ENCODE results near the gene IARS1. TPM values are rescaled to one million over a fixed set of nuclear protein-coding genes. Genes with fewer than 3 reads are reported as not detected.

Gene IARS1
- polyA plus RNA-seq, 1 of the 3 experiments (the other 2 are of a cell fraction) = 30.4 TPM

DNA sequence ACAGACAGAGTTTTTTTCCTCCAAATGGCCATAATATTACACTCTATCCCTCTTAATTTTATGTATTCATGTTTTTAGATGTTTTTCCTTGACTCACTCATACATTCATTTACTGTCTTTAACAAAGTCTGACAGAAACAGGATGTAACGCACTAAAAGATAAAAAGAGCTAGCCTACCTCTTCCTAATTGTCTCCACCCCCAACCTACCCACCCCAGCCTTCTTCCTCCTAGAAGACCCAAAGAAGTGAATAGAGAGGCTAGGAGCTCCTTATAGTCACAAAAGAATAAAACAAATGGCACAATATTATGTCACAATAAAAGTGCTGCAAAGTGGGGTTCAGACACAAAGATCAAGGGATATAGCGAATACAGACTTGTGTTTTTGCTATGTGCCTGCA is 30.9 kb upstream of the IARS1 start:
- no peaks in the 10 kb centered on the region for H3F3A ChIP-seq (replicated peaks; ENCODE audit: insufficient read depth)
- ChIA-PET POLR2A (interaction anchor here (1.8 to 2.2 kb wide), 2 partner anchors 115 to 346 kb away, joined by 6 read pairs; partner anchors contain the start of gene IPPK), CTCF (interaction anchor here (1.3 to 5.2 kb wide), 3 partner anchors 33 to 183 kb away, joined by 3 to 61 read pairs (median 4); no protein-coding TSS in a partner anchor)
- DNase-seq = no peak
- peak overlapping the region; percentile 92 to 96 for H3K4me3 ChIP-seq (ENCODE audit: low read depth in 2 of 2, low read length in 1 of 2)
- no peaks in the 10 kb centered on the region for H3K27me3 ChIP-seq (ENCODE audit: insufficient read depth)
- peak overlapping the region; percentile 98 for H3K9ac ChIP-seq
- peak overlapping the region in 1 of 2 experiments; percentile 96; a peak in 2 of 4 replicates for H3K27ac ChIP-seq (ENCODE audit: low read depth in 2 of 2, low read length in 1 of 2)
- no peaks in the 10 kb centered on the region for H3K9me2 ChIP-seq
- H3K79me2 ChIP-seq (ENCODE audit: insufficient read depth) = peaks cover 26% of the 10 kb centered on the region
- no peaks in the 10 kb centered on the region for H4K20me1 ChIP-seq (ENCODE audit: insufficient read depth)
- H2AFZ ChIP-seq (ENCODE audit: low read depth) = peak overlapping the region; percentile 95; the same call in 1 of the 2 replicates
- H3K4me1 ChIP-seq (ENCODE audit: control insufficient read depth in 1 of 2, insufficient read depth in 2 of 2, low read depth in 1 of 2, low read length in 1 of 2) = peaks cover 16% of the 10 kb centered on the region in 2 experiments; a peak in 3 of 4 replicates
- peak overlapping the region; percentile 97 for H3K4me2 ChIP-seq
- WGBS (ENCODE audit: low lambda C conversion rate) = 4% methylated on average over 2 of the region's 2 CpGs
- no peaks in the 10 kb centered on the region for H3K9me3 ChIP-seq
- peaks cover 33 to 35% of the 10 kb centered on the region in 2 experiments for H3K36me3 ChIP-seq (replicated peaks in 1 of 2; ENCODE audit: control insufficient read depth in 1 of 2, insufficient read depth in 2 of 2, low read length in 1 of 2)
- TF ChIP-seq CTCF (IDR thresholded peaks at IDR 0.05) (no peak), MAX (IDR thresholded peaks at IDR 0.05; ENCODE audit: low read depth) (no peak), CHD2 (IDR thresholded peaks at IDR 0.05; ENCODE audit: low read length, partially characterized antibody) (no peak), EZH2phosphoT487 (IDR thresholded peaks at IDR 0.05; ENCODE audit: borderline replicate concordance, low read depth) (no peak), SMC3 (IDR thresholded peaks at IDR 0.05; ENCODE audit: low read depth, low read length) (no peak), FOXM1 (IDR thresholded peaks at IDR 0.05; ENCODE audit: low read depth) (no peak), MEF2A (IDR thresholded peaks at IDR 0.05; ENCODE audit: borderline replicate concordance, low read depth) (no peak), SIN3A (IDR thresholded peaks at IDR 0.05; ENCODE audit: borderline replicate concordance, low read depth, low read length) (no peak), NRF1 (IDR thresholded peaks at IDR 0.05; ENCODE audit: low read depth, low read length) (no peak), RAD21 (IDR thresholded peaks at IDR 0.05; ENCODE audit: low read length) (no peak), MXI1 (IDR thresholded peaks at IDR 0.05; ENCODE audit: low read depth, low read length) (no peak), FOSL2 (IDR thresholded peaks at IDR 0.05; ENCODE audit: borderline replicate concordance, low read depth) (no peak), ELF1 (IDR thresholded peaks at IDR 0.05) (no peak), TEAD4 (IDR thresholded peaks at IDR 0.05; ENCODE audit: borderline replicate concordance, insufficient read depth) (no peak), GATA2 (CRISPR knock-in tag; IDR thresholded peaks at IDR 0.05) (no peak), YY1 (IDR thresholded peaks at IDR 0.05; ENCODE audit: low read depth) (no peak), USF1 (IDR thresholded peaks at IDR 0.05; ENCODE audit: borderline replicate concordance, low read depth) (no peak), GABPA (IDR thresholded peaks at IDR 0.05; ENCODE audit: low read depth) (no peak)
- TF ChIP-seq, protein P1, sequence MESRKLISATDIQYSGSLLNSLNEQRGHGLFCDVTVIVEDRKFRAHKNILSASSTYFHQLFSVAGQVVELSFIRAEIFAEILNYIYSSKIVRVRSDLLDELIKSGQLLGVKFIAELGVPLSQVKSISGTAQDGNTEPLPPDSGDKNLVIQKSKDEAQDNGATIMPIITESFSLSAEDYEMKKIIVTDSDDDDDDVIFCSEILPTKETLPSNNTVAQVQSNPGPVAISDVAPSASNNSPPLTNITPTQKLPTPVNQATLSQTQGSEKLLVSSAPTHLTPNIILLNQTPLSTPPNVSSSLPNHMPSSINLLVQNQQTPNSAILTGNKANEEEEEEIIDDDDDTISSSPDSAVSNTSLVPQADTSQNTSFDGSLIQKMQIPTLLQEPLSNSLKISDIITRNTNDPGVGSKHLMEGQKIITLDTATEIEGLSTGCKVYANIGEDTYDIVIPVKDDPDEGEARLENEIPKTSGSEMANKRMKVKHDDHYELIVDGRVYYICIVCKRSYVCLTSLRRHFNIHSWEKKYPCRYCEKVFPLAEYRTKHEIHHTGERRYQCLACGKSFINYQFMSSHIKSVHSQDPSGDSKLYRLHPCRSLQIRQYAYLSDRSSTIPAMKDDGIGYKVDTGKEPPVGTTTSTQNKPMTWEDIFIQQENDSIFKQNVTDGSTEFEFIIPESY (IDR thresholded peaks at IDR 0.05; ENCODE audit: borderline replicate concordance, low read depth) = no peak
- TF ChIP-seq, protein P2, sequence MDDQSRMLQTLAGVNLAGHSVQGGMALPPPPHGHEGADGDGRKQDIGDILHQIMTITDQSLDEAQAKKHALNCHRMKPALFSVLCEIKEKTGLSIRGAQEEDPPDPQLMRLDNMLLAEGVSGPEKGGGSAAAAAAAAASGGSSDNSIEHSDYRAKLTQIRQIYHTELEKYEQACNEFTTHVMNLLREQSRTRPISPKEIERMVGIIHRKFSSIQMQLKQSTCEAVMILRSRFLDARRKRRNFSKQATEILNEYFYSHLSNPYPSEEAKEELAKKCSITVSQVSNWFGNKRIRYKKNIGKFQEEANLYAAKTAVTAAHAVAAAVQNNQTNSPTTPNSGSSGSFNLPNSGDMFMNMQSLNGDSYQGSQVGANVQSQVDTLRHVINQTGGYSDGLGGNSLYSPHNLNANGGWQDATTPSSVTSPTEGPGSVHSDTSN (IDR thresholded peaks at IDR 0.05) = no peak

Measured in SK-N-SH (cell line).